Neural crest cell (in vitro differentiated cells): Measurements from ENCODE around the gene FIGN. TPM values are rescaled to one million over a fixed set of nuclear protein-coding genes. Genes with fewer than 3 reads are reported as not detected.

Experiments
- DNase-seq: peaks from one replicate; pipeline ENCODE4 v3.0.0; 2021; ENCODE audit warnings: low read depth, mixed read lengths, low spot score
- H3K27ac Mint-ChIP-seq: one replicate; pipeline ENCODE4 v1.8.0; 2021; ENCODE audit warnings: mild to moderate bottlenecking, mixed read lengths; ENCODE audit not compliant: unreplicated experiment
- H3K27me3 Mint-ChIP-seq: 2 replicates; pipeline ENCODE4 v1.8.0; 2021; ENCODE audit warnings: low read depth, mild to moderate bottlenecking, mixed read lengths
- H3K36me3 Mint-ChIP-seq: 2 replicates; pipeline ENCODE4 v1.8.0; 2021; ENCODE audit warnings: low read depth, mild to moderate bottlenecking, mixed read lengths
- H3K4me1 Mint-ChIP-seq: 2 replicates; pipeline ENCODE4 v1.8.0; 2021; ENCODE audit warnings: mixed read lengths
- H3K4me3 Mint-ChIP-seq: one replicate; pipeline ENCODE4 v1.8.0; 2021; ENCODE audit warnings: mild to moderate bottlenecking, mixed read lengths
- H3K9me3 Mint-ChIP-seq: 2 replicates; pipeline ENCODE4 v1.8.0; 2021; ENCODE audit warnings: mixed read lengths
- CTCF ChIP-seq: fragments of 200-600 bp; sonication (generic); conservative IDR thresholded peaks from 2 replicates; pipeline ENCODE4 v1.5.0; 2021; ENCODE audit warnings: antibody characterized with exemption, mild to moderate bottlenecking
- total RNA-seq: library from RNA; stranded (reverse); gene quantifications from 2 replicates; pipeline ENCODE4 v1.2.1, GENCODE V29; 2021

The FIGN gene
- total RNA-seq, 1 donor from 2014 or later: 57.3 TPM

- DNase-seq: no peak
- no peak for TF ChIP-seq CTCF
- Mint-ChIP-seq H3K4me3 (peak overlapping the region; percentile 95), H3K9me3 (no peaks in the 10 kb centered on the region), H3K4me1 (peaks cover 55% of the 10 kb centered on the region), H3K36me3 (no peaks in the 10 kb centered on the region), H3K27ac (peak overlapping the region; percentile 79), H3K27me3 (no peaks in the 10 kb centered on the region)
Observed at GRCh38 chr2:163732727-163733126, 3.1 kb downstream of the FIGN start.

GRCh38 chr2:163731735-163732134 lies 4.1 kb downstream of the FIGN start:
- no peaks in the 10 kb centered on the region for H3K36me3 Mint-ChIP-seq
- DNase-seq: no peak
- no peaks in the 10 kb centered on the region for H3K27me3 Mint-ChIP-seq
- H3K9me3 Mint-ChIP-seq: no peaks in the 10 kb centered on the region
- peak overlapping the region; percentile 95 for H3K4me3 Mint-ChIP-seq
- H3K4me1 Mint-ChIP-seq: peaks cover 50% of the 10 kb centered on the region
- no peak for TF ChIP-seq CTCF
- peak overlapping the region; percentile 78 for H3K27ac Mint-ChIP-seq

- peaks cover 2% of the 10 kb centered on the region for H3K36me3 Mint-ChIP-seq
- H3K4me3 Mint-ChIP-seq: no peak overlapping the region
- TF ChIP-seq CTCF: no peak
- no peaks in the 10 kb centered on the region for H3K9me3 Mint-ChIP-seq
- DNase-seq: no peak
- no peaks in the 10 kb centered on the region for H3K27me3 Mint-ChIP-seq
- peaks cover 59% of the 10 kb centered on the region for H3K4me1 Mint-ChIP-seq
- H3K27ac Mint-ChIP-seq: no peak overlapping the region
Observed at GRCh38 chr2:163730556-163730955, 5.3 kb downstream of the FIGN start.

- DNase-seq: no peak
- Mint-ChIP-seq H3K27me3 (no peaks in the 10 kb centered on the region), H3K9me3 (no peaks in the 10 kb centered on the region), H3K4me3 (no peak overlapping the region), H3K27ac (no peak overlapping the region), H3K36me3 (peaks cover 2% of the 10 kb centered on the region), H3K4me1 (peaks cover 59% of the 10 kb centered on the region)
- TF ChIP-seq CTCF: no peak
Observed at GRCh38 chr2:163729636-163730273, 6.1 kb downstream of the FIGN start.

- Mint-ChIP-seq H3K4me1 (peaks cover 36% of the 10 kb centered on the region), H3K27me3 (no peaks in the 10 kb centered on the region), H3K9me3 (peaks cover 2% of the 10 kb centered on the region), H3K4me3 (no peak overlapping the region), H3K36me3 (peaks cover 6% of the 10 kb centered on the region), H3K27ac (no peak overlapping the region)
- TF ChIP-seq CTCF: no peak
- no peak for DNase-seq
Observed at GRCh38 chr2:163723881-163724280, 11.9 kb downstream of the FIGN start.
